Epithelial cell of prostate (primary cell): ENCODE results near the gene ANKRD10.
"Not testable (repeated sequence)": the region's sequence is repeated elsewhere in the genome, so short reads cannot be mapped to it uniquely, and the experiment has no call there.

Experiments
- DNase-seq: peaks from one replicate; pipeline ENCODE4 v3.0.0-alpha.2; 2011; ENCODE audit warnings: low read depth, low spot score
- H3K27ac ChIP-seq: fragments of 450-650 bp; 2 replicates; pipeline ENCODE4 v1.5.1; 2017; ENCODE audit warnings: mild to moderate bottlenecking

ANKRD10 gene

DNA sequence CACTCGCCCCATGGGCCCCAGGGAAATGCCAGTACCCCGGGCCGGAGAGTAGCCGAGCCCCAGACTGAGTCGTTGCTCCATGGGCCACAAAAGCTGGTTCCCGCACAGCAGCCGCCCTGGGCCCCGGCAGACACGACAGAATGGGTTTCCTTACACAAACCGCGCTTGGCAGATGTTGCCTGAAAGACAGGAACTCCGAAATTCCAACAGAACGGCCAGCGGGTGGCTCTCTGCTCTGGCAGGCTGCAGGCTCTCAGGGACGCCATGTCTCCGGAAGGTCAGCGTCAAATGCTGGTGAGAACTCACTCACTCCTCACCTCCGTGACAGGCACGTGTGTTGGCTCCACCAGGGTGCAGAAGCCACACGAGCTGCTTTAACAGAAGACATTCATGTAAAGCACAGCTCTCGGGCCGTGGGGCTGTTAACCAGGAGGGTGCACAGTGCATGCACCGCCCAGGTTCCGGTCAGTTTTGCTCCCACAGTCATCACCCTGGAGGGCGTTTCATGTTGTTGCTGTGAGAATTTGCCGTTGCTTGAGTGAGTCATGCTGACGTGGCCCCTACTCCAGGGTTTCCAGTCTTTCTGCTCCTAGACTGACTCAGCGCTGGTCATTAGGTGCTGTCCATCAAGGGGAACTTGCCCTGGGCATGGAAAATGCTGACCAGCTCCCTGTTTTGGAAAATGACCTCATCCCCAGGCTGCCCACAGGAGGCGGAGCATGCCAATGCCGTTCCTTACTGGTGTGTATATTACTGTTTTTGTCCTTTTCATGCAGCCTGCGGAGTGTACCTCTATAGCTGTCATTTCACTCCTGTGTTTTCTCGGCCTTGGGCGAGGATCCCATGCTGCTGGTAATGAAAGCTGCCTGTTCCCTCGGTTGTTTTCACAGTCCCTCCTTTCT is 44.8 kb downstream of the ANKRD10 start:
- peak overlapping the region; percentile 39 for H3K27ac ChIP-seq

GRCh38 chr13:110869231-110869804 is 45.6 kb downstream of the ANKRD10 start:
- peak overlapping the region; percentile 39 for H3K27ac ChIP-seq
- no peak for DNase-seq

More for the DNA sequence above, 44.8 kb downstream of the ANKRD10 start:
- DNase-seq: peak; percentile 99

- H3K27ac ChIP-seq: no peak overlapping the region
- no peak for DNase-seq
Observed at GRCh38 chr13:110868720-110869119, 46.1 kb downstream of the ANKRD10 start.

- H3K27ac ChIP-seq: no peak overlapping the region
- DNase-seq: no peak
Observed at GRCh38 chr13:110867380-110867779, 47.5 kb downstream of the ANKRD10 start.

- no peak for DNase-seq
- no peak overlapping the region for H3K27ac ChIP-seq
Observed at GRCh38 chr13:110866491-110867170, 48.2 kb downstream of the ANKRD10 start.

- no peak overlapping the region for H3K27ac ChIP-seq
- no peak for DNase-seq
Observed at GRCh38 chr13:110863685-110864084, 51.2 kb downstream of the ANKRD10 start.

DNA sequence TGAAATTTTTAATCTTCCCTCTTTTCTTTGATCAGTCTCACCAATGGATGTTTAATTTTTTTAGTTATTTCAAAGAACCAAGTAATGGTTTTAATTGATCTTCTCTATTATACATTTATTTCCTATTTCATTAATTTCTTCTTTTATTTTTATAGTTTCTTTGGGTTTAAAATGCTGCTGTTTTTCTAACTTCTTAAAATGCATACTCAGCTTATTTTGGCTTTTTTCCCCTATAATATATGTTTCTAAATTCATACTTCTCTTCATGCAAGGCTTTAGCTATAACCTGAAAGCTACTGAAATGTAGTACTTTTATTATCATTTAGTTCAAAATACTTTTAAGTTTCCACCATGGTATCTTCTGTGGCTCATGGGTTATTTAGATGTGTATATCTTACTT is 53.9 kb downstream of the ANKRD10 start:
- H3K27ac ChIP-seq: no peak overlapping the region
- DNase-seq: no peak

DNA sequence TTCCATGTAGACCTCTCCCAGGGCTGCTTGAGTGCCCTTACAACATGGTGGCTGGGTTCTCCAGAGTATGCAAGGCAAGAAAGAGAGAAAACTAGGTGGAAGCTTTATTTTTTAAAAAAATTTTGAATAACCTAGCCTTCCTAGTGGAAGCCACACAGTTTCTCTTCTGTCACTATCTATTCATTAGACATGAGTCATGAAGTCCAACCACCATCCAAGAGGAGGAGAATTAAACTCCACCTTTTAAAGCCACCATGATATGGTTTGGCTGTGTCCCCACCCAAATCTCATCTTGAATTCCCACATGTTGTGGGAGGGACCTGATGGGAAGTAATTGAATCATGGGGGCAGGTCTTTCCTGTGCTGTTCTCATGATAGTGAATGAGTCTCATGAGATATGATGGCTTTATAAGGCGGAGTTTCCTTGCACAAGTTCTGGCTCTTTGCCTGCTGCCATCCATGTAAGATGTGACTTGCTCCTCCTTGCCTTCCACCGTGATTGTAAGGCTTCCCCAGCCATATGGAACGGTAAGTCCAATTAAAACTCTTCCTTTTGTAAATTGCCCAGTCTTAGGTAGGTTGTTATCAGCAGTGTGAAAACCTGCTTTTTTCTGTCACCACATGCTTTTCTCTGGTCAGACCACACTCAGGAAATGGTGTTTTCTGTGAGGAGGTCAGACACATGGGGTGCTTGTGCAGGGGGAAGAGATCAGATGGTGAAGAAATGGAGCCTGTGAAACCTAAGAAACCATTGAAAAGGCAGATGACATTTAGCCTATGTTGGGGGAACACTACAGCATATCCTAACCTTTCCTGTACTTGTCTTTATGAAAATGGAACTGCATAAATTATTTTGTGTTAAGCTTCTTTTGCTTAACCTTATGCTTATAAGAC is 57.7 kb downstream of the ANKRD10 start:
- no peak for DNase-seq
- H3K27ac ChIP-seq: no peak overlapping the region

DNA sequence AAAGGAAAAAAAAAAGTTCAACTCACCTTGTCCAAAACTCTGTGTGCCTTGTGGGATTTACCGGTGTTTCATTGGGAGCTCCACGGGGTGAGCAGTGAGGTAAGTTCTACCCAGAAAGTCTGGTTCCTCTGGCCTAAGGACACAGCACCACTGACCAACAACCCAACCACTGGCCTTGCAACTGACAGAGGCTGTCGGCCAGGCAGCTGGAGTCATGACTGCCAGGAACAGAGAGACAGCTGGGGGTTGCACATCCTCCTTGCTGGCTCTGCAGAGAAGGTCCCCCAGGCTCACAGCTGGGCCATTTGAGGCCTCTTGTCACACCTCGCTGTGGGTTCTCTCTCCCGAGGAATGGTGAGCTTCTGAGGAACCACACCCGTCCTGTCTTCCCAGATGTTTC is 59.5 kb downstream of the ANKRD10 start:
- DNase-seq: no peak
- H3K27ac ChIP-seq: no peak overlapping the region

- H3K27ac ChIP-seq: no peak overlapping the region
- DNase-seq: no peak
Observed at GRCh38 chr13:110854866-110855265, 60.0 kb downstream of the ANKRD10 start.

DNA sequence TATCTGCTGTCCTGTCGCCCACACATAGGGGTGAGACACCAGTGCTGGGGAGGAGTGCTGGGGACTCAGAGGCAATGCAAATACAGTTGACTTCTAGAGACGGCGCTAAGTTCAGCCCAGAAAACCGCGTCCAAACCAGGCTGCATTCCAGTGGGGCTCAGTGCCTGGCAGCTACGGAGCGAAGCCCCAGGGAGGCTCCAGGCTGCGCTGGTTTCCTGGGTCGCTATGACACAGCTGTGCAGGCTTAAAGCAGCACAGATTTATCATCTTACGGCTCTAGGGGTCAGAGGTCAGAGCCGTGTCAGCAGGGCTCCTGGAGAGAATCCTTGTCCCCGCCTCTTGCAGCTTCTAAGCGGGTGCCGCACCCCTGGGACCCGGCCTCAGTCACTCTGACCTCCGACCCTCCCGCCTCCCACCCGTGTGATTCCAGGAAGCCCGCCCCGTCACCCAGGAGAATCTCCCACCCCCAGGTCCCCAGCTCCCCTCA is 61.6 kb downstream of the ANKRD10 start:
- no peak for DNase-seq
- H3K27ac ChIP-seq: no peak overlapping the region

- DNase-seq: no peak
- H3K27ac ChIP-seq: no peak overlapping the region
Observed at GRCh38 chr13:110850840-110851239, 64.0 kb downstream of the ANKRD10 start.

DNA sequence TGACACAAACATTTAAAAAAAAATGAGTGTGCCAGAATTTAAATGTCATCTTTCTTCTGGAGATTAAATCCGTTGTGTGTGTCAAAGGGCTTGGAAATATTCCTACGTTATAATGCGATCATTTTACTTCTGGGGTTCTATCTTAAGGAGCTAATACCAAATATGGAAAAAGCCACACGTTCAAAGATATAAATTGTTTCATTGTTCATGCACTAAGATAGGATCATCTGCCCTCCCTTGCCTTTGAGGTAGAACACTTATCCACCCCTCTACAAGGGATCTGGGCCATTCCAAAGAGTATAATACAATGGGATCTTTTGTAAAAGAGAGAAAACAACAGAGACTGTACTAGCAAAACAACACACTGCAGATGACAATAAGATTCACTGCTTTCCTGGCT is 64.9 kb downstream of the ANKRD10 start:
- no peak for DNase-seq
- no peak overlapping the region for H3K27ac ChIP-seq

DNA sequence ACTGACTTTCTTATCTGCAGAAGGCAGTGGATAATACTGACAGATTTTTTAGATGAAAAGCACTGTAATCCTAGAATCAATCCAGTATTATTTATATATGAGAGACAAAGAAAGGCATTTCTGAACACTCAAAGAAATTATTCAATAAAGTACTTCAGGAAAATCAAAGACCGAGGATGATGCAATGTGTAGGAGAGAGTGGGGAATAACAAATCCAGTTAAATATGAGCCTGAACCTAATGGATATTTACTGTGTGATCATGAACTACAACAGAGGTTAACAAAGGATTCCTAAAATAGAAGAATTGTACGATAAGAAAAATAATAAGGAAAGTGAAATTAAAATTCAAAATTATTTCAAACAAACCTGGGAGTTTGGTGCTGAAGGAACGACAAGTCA is 69.3 kb downstream of the ANKRD10 start:
- DNase-seq: no peak
- H3K27ac ChIP-seq: no peak overlapping the region

DNA sequence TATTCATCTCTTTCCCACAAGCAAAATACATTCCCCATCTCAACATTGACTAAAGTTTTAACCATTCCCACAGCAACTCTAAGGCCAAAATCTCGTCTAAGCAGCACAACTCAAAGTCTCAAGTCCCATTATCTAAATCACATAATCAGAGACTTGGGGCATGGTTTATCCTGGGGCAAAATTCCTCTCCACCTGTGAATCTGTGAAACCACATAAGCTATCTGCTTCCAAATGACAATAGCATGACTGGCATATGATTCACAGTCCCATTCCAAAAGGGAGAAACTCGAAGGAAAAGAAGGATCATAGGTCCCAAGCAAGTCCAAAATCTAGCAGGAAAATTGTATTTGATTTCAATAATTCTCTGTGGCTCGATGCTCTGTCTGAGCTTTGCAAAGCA is 73.0 kb downstream of the ANKRD10 start:
- DNase-seq: peak; percentile 20

GRCh38 chr13:110841406-110841805 is 73.5 kb downstream of the ANKRD10 start:
- H3K27ac ChIP-seq: no peak overlapping the region
- no peak for DNase-seq

More for the DNA sequence above, 73.0 kb downstream of the ANKRD10 start:
- no peak overlapping the region for H3K27ac ChIP-seq

GRCh38 chr13:110838867-110839538 is 75.9 kb downstream of the ANKRD10 start:
- no peak overlapping the region for H3K27ac ChIP-seq
- DNase-seq: no peak

- no peak for DNase-seq
- no peak overlapping the region for H3K27ac ChIP-seq
Observed at GRCh38 chr13:110838116-110838515, 76.8 kb downstream of the ANKRD10 start.

- H3K27ac ChIP-seq, DNase-seq: not testable (repeated sequence)
Observed at GRCh38 chr13:110837397-110838061, 77.3 kb downstream of the ANKRD10 start.
